ENCODE results near the gene NNT. TPM values are rescaled to one million over a fixed set of nuclear protein-coding genes. Genes with fewer than 3 reads are reported as not detected.

NNT gene
- total RNA-seq, 1 experiment from 2014 or later = 112 TPM

- no peaks in the 10 kb centered on the region for H3K9me3 ChIP-seq (ENCODE audit: insufficient read depth, low read depth)
- intact Hi-C loops (cut with micrococcal nuclease; ENCODE audit: unreplicated experiment) = no loop called here
- no peaks in the 10 kb centered on the region for H3F3A ChIP-seq (ENCODE audit: insufficient read depth, low read depth)
- TF ChIP-seq EZH2 (IDR thresholded peaks at IDR 0.05; ENCODE audit: low read depth) = no peak
- no peak for TF ChIP-seq CTCF (conservative IDR thresholded peaks at IDR 0.05)
- BruUV-seq (replicated peaks) = no TSS peak
- ChIA-PET POLR2A (ENCODE audit: unreplicated experiment) (no interaction called here), CTCF (no interaction called here)
- H3K79me2 ChIP-seq (ENCODE audit: low read depth) = no peaks in the 10 kb centered on the region
- H3K27me3 ChIP-seq (ENCODE audit: insufficient read depth, low read depth) = no peaks in the 10 kb centered on the region
- DNase-seq = no peak
- no peaks in the 10 kb centered on the region for H3K4me1 ChIP-seq (replicated peaks; ENCODE audit: insufficient read depth)
- H3K4me3 ChIP-seq = no peak overlapping the region
- no peak overlapping the region for H3K4me2 ChIP-seq
- H2AFZ ChIP-seq = no peak overlapping the region
- H3K36me3 ChIP-seq (ENCODE audit: low read depth) = no peaks in the 10 kb centered on the region
- no peak overlapping the region for H3K27ac ChIP-seq
- H3K9me2 ChIP-seq (ENCODE audit: insufficient read depth) = no peaks in the 10 kb centered on the region
- H4K20me1 ChIP-seq (ENCODE audit: insufficient read depth) = no peaks in the 10 kb centered on the region
Observed at GRCh38 chr5:43619380-43619779, 16.4 kb downstream of the NNT start.

- no peak overlapping the region for H3K4me2 ChIP-seq
- intact Hi-C loops (cut with micrococcal nuclease; ENCODE audit: unreplicated experiment) = no loop called here
- H3K27me3 ChIP-seq (ENCODE audit: insufficient read depth, low read depth) = no peaks in the 10 kb centered on the region
- ChIA-PET CTCF (no interaction called here), POLR2A (ENCODE audit: unreplicated experiment) (interaction anchor here (0.7 kb wide), 1 partner anchor 719 kb away, joined by 15 read pairs; no protein-coding TSS in a partner anchor)
- no TSS peak for BruUV-seq (replicated peaks)
- H2AFZ ChIP-seq = no peak overlapping the region
- no peak overlapping the region for H3K27ac ChIP-seq
- no peak for DNase-seq
- no peak overlapping the region for H3K4me3 ChIP-seq
- no peaks in the 10 kb centered on the region for H4K20me1 ChIP-seq (ENCODE audit: insufficient read depth)
- no peaks in the 10 kb centered on the region for H3K9me2 ChIP-seq (ENCODE audit: insufficient read depth)
- H3F3A ChIP-seq (ENCODE audit: insufficient read depth, low read depth) = no peaks in the 10 kb centered on the region
- no peaks in the 10 kb centered on the region for H3K9me3 ChIP-seq (ENCODE audit: insufficient read depth, low read depth)
- H3K36me3 ChIP-seq (ENCODE audit: low read depth) = no peaks in the 10 kb centered on the region
- H3K79me2 ChIP-seq (ENCODE audit: low read depth) = no peaks in the 10 kb centered on the region
- no peaks in the 10 kb centered on the region for H3K4me1 ChIP-seq (replicated peaks; ENCODE audit: insufficient read depth)
- TF ChIP-seq EZH2 (IDR thresholded peaks at IDR 0.05; ENCODE audit: low read depth) (no peak), CTCF (conservative IDR thresholded peaks at IDR 0.05) (no peak)
Observed at GRCh38 chr5:43619911-43620310, 16.9 kb downstream of the NNT start.

- Histone ChIP-seq H3K9me3 (ENCODE audit: insufficient read depth, low read depth) (no peaks in the 10 kb centered on the region), H3K27me3 (ENCODE audit: insufficient read depth, low read depth) (no peaks in the 10 kb centered on the region), H3F3A (ENCODE audit: insufficient read depth, low read depth) (no peaks in the 10 kb centered on the region), H3K79me2 (ENCODE audit: low read depth) (no peaks in the 10 kb centered on the region), H3K4me2 (no peak overlapping the region), H2AFZ (no peak overlapping the region), H3K27ac (no peak overlapping the region), H3K4me3 (no peak overlapping the region), H4K20me1 (ENCODE audit: insufficient read depth) (no peaks in the 10 kb centered on the region), H3K36me3 (ENCODE audit: low read depth) (no peaks in the 10 kb centered on the region), H3K9me2 (ENCODE audit: insufficient read depth) (no peaks in the 10 kb centered on the region), H3K4me1 (replicated peaks; ENCODE audit: insufficient read depth) (no peaks in the 10 kb centered on the region)
- intact Hi-C loops (cut with micrococcal nuclease; ENCODE audit: unreplicated experiment) = no loop called here
- no TSS peak for BruUV-seq (replicated peaks)
- ChIA-PET CTCF (interaction anchor here (0.6 kb wide), 2 partner anchors 10 to 143 kb away, joined by 3 read pairs; no protein-coding TSS in a partner anchor), POLR2A (ENCODE audit: unreplicated experiment) (interaction anchor here (0.7 kb wide), 1 partner anchor 434 kb away, joined by 13 read pairs; no protein-coding TSS in a partner anchor)
- no peak for DNase-seq
- TF ChIP-seq CTCF (conservative IDR thresholded peaks at IDR 0.05) (no peak), EZH2 (IDR thresholded peaks at IDR 0.05; ENCODE audit: low read depth) (no peak)
Observed at GRCh38 chr5:43620944-43621505, 18.0 kb downstream of the NNT start.

Data from PC-9 (cell line).